Liver (tissue), 9 donors: ENCODE results near the gene HIPK2. TPM values are rescaled to one million over a fixed set of nuclear protein-coding genes. Genes with fewer than 3 reads are reported as not detected.

Experiments
- DNase-seq: peaks from one replicate; pipeline ENCODE4 v3.0.0-alpha.2; 2017; ENCODE audit warnings: low spot score
- H3K27ac ChIP-seq, 2 donors: one replicate each; pipeline ENCODE4 v1.7.0; 2013; ENCODE audit warnings: inconsistent platforms in 2 of 2, low read length in 2 of 2, control low read depth in 1 of 2, low read depth in 1 of 2, mild to moderate bottlenecking in 1 of 2
- H3K27me3 ChIP-seq, 4 donors: one replicate each; pipeline versions ENCODE4 v1.6.1 to v1.7.0; 2013; ENCODE audit warnings: low read length in 3 of 4, inconsistent platforms in 1 of 4, mild to moderate bottlenecking in 1 of 4, moderate library complexity in 1 of 4; ENCODE audit not compliant: control insufficient read depth in 4 of 4, insufficient read depth in 4 of 4
- H3K36me3 ChIP-seq, 4 donors: one replicate each; pipeline versions ENCODE4 v1.6.1 to v1.7.0; 2013; ENCODE audit warnings: low read length in 3 of 4, mild to moderate bottlenecking in 3 of 4, low read depth in 1 of 4, moderate library complexity in 1 of 4; ENCODE audit not compliant: control insufficient read depth in 4 of 4, insufficient read depth in 3 of 4
- H3K4me1 ChIP-seq, 4 donors: one replicate each; pipeline versions ENCODE4 v1.6.1 to v1.7.0; 2013; ENCODE audit warnings: low read length in 3 of 4, mild to moderate bottlenecking in 3 of 4, moderate library complexity in 1 of 4; ENCODE audit not compliant: control insufficient read depth in 4 of 4, insufficient read depth in 4 of 4
- H3K4me3 ChIP-seq, 3 donors: one replicate each; pipeline versions ENCODE4 v1.6.1 to v1.7.0; 2013; ENCODE audit warnings: low read length in 3 of 3, control low read depth in 1 of 3, low read depth in 1 of 3, mild to moderate bottlenecking in 1 of 3
- H3K9ac ChIP-seq, 2 donors: one replicate each; pipeline ENCODE4 v1.7.0; 2013; ENCODE audit warnings: low read length in 2 of 2, mild to moderate bottlenecking in 2 of 2, moderate library complexity in 2 of 2, control low read depth in 1 of 2, low read depth in 1 of 2
- H3K9me3 ChIP-seq, 4 donors: one replicate each; pipeline versions ENCODE4 v1.6.1 to v1.7.0; 2013; ENCODE audit warnings: low read length in 3 of 4; ENCODE audit not compliant: control insufficient read depth in 4 of 4
- ATF3 ChIP-seq: IDR thresholded peaks from 2 replicates; pipeline ENCODE4 v1.6.1; 2016; ENCODE audit warnings: antibody characterized with exemption
- CTCF ChIP-seq: fragments of 150-350 bp; IDR thresholded peaks from 2 replicates; pipeline ENCODE4 v1.5.1; 2017; ENCODE audit warnings: improper control_type of control experiment, low read depth, low read length; ENCODE audit not compliant: missing input control
- EGR1 ChIP-seq, 2 donors: IDR thresholded peaks; 2 replicates each; pipeline ENCODE4 v1.6.1; 2016 to 2018; ENCODE audit warnings: antibody characterized with exemption in 2 of 2, low read depth in 2 of 2
- FOXA1 ChIP-seq: IDR thresholded peaks from 2 replicates; pipeline ENCODE4 v1.6.1; 2016; ENCODE audit warnings: antibody characterized with exemption
- FOXA2 ChIP-seq: IDR thresholded peaks from 2 replicates; pipeline ENCODE4 v1.6.1; 2016; ENCODE audit warnings: antibody characterized with exemption
- GABPA ChIP-seq, 2 donors: IDR thresholded peaks in 1 of 2; conservative IDR thresholded peaks in 1 of 2; 2 replicates each; pipeline ENCODE4 v1.6.1; 2016; ENCODE audit warnings: antibody characterized with exemption in 2 of 2, mild to moderate bottlenecking in 1 of 2, moderate library complexity in 1 of 2
- HNF4A ChIP-seq, 2 donors: conservative IDR thresholded peaks; 2 replicates each; pipeline ENCODE4 v1.6.1; 2016; ENCODE audit warnings: antibody characterized with exemption in 2 of 2, mild to moderate bottlenecking in 2 of 2
- MAX ChIP-seq: IDR thresholded peaks from 2 replicates; pipeline ENCODE4 v1.6.1; 2016; ENCODE audit warnings: antibody characterized with exemption
- NR2F2 ChIP-seq: IDR thresholded peaks from 2 replicates; pipeline ENCODE4 v1.6.1; 2016; ENCODE audit warnings: antibody characterized with exemption
- RAD21 ChIP-seq, 2 donors: IDR thresholded peaks; 2 replicates each; pipeline ENCODE4 v1.6.1; 2016; ENCODE audit warnings: antibody characterized with exemption in 2 of 2, mild to moderate bottlenecking in 2 of 2
- REST ChIP-seq: IDR thresholded peaks from 2 replicates; pipeline ENCODE4 v1.6.1; 2016; ENCODE audit warnings: antibody characterized with exemption, mild to moderate bottlenecking
- RXRA ChIP-seq, 2 donors: IDR thresholded peaks; 2 replicates each; pipeline ENCODE4 v1.6.1; 2017 to 2018; ENCODE audit warnings: antibody characterized with exemption in 2 of 2, mild to moderate bottlenecking in 1 of 2
- SP1 ChIP-seq: IDR thresholded peaks from 2 replicates; pipeline ENCODE4 v1.6.1; 2018; ENCODE audit warnings: antibody characterized with exemption, mild to moderate bottlenecking
- TAF1 ChIP-seq: conservative IDR thresholded peaks from 2 replicates; pipeline ENCODE4 v1.6.1; 2016; ENCODE audit warnings: antibody characterized with exemption, mild to moderate bottlenecking
- YY1 ChIP-seq: IDR thresholded peaks from 2 replicates; pipeline ENCODE4 v1.6.1; 2016; ENCODE audit warnings: antibody characterized with exemption, mild to moderate bottlenecking
- ZBTB33 ChIP-seq: IDR thresholded peaks from 2 replicates; pipeline ENCODE4 v1.6.1; 2016; ENCODE audit warnings: antibody characterized with exemption
- WGBS: extraction: QIAGEN DNeasy Blood & Tissue Kit; methylation state at CpG from one replicate; pipeline ENCODE4 v1.1.7; 2013; 5-methylcytosine and 5-hydroxymethylcytosine counted together
- polyA plus RNA-seq, 2 donors: library from polyadenylated mRNA; stranded (reverse) in 1 of 2; unstranded in 1 of 2; fragments of 200-250 nt in 1 of 2; fragments of >200 nt in 1 of 2; fragmentation: Nextera tagmentation in 1 of 2; extraction: Ambion mirVana in 1 of 2; gene quantifications; one replicate each; pipeline versions ENCODE4 v1.2.1 to v1.2.3, GENCODE V29; 2013 to 2015
- total RNA-seq, 2 donors: library from RNA; depleted of rRNA; stranded (reverse); fragments of >200 nt; gene quantifications; one replicate each; pipeline ENCODE4 v1.2.3, GENCODE V29; 2014
- donor health status: healthy.
- donor health status: healthy.
- donor health status: healthy.
- donor health status: healthy.
- donor health status: healthy.

HIPK2 gene
- total and polyA plus RNA-seq, 4 donors: 13.1 to 48.8 (median 16.6) TPM

- DNase-seq: no peak
- no peaks in the 10 kb centered on the region for H3K9me3 ChIP-seq
- peaks cover 0 to 2% (median 0%) of the 10 kb centered on the region in 4 donors for H3K36me3 ChIP-seq
- WGBS: 82% methylated on average over 12 of the region's 12 CpGs
- H3K4me3 ChIP-seq: no peak overlapping the region
- no peaks in the 10 kb centered on the region for H3K27me3 ChIP-seq
- peaks cover 7 to 84% (median 64%) of the 10 kb centered on the region in 4 donors for H3K4me1 ChIP-seq
- TF ChIP-seq RXRA (IDR thresholded peaks at IDR 0.05): no peak
- TF ChIP-seq CTCF: no peak
- TF ChIP-seq YY1: no peak
- TF ChIP-seq MAX: no peak
- H3K27ac ChIP-seq: peak overlapping the region; percentile 25 to 71
- H3K9ac ChIP-seq: no peak overlapping the region
These were observed 127.2 kb downstream of the HIPK2 start for GRCh38 chr7:139650429-139651100.

GRCh38 chr7:139648941-139649425 lies 128.8 kb downstream of the HIPK2 start:
- no peaks in the 10 kb centered on the region for H3K27me3 ChIP-seq
- H3K27ac ChIP-seq: peak overlapping the region; percentile 49 to 75
- 24% methylated on average over 14 of the region's 14 CpGs for WGBS
- no peaks in the 10 kb centered on the region for H3K9me3 ChIP-seq
- H3K4me1 ChIP-seq: peaks cover 7 to 75% (median 55%) of the 10 kb centered on the region in 4 donors
- DNase-seq: no peak
- TF ChIP-seq RXRA (IDR thresholded peaks at IDR 0.05) (peak; percentile 60 to 61), HNF4A (conservative IDR thresholded peaks at IDR 0.05) (peak in 1 of 2 donors; percentile 25), RAD21 (IDR thresholded peaks at IDR 0.05) (peak; percentile 11 to 16), GABPA (IDR thresholded peaks at IDR 0.05 in 1 of 2, conservative IDR thresholded peaks at IDR 0.05 in 1 of 2) (no peak), TAF1 (no peak), NR2F2 (peak; percentile 88), ATF3 (no peak), YY1 (peak; percentile 52), CTCF (no peak), MAX (no peak), FOXA1 (no peak), EGR1 (IDR thresholded peaks at IDR 0.05; ENCODE audit: low read depth in 2 of 2) (no peak), ZBTB33 (no peak), SP1 (peak; percentile 37), REST (peak; percentile 10), FOXA2 (no peak)
- peaks cover 0 to 3% (median 1%) of the 10 kb centered on the region in 4 donors for H3K36me3 ChIP-seq
- H3K9ac ChIP-seq: no peak overlapping the region
- H3K4me3 ChIP-seq: no peak overlapping the region
